ENCODE data around the gene DUSP11.

GRCh38 chr2:73728043-73728442, 51.9 kb downstream of the DUSP11 start:
- TF ChIP-seq CTCF (IDR thresholded peaks at IDR 0.05 in 2 of 3, conservative IDR thresholded peaks at IDR 0.05 in 1 of 3; ENCODE audit: borderline replicate concordance in 1 of 3, insufficient read depth in 1 of 3, low read depth in 2 of 3, low read length in 2 of 3) (no peak), EZH2phosphoT487 (IDR thresholded peaks at IDR 0.05; ENCODE audit: borderline replicate concordance) (no peak), MAX (IDR thresholded peaks at IDR 0.05) (no peak), YY1 (IDR thresholded peaks at IDR 0.05; ENCODE audit: extremely low read depth, insufficient replicate concordance, low read depth, low read length) (no peak), RAD21 (IDR thresholded peaks at IDR 0.05; ENCODE audit: low read depth) (no peak), ATF3 (IDR thresholded peaks at IDR 0.05) (no peak), REST (IDR thresholded peaks at IDR 0.05; ENCODE audit: low read depth) (no peak), JUND (IDR thresholded peaks at IDR 0.05) (no peak), POLR2A (IDR thresholded peaks at IDR 0.05; ENCODE audit: borderline replicate concordance, extremely low read depth, insufficient read depth, insufficient read length) (no peak)

Measured in HCT116 (cell line).